Measurements from ENCODE around the gene GRK6.
"Not testable (repeated sequence)": the region's sequence is repeated elsewhere in the genome, so short reads cannot be mapped to it uniquely, and the experiment has no call there.

Gene GRK6

GRCh38 chr5:177471610-177472356 lies 45.3 kb downstream of the GRK6 start:
- DNase-seq: peak in 1 of 5 experiments; percentile 66

DNA sequence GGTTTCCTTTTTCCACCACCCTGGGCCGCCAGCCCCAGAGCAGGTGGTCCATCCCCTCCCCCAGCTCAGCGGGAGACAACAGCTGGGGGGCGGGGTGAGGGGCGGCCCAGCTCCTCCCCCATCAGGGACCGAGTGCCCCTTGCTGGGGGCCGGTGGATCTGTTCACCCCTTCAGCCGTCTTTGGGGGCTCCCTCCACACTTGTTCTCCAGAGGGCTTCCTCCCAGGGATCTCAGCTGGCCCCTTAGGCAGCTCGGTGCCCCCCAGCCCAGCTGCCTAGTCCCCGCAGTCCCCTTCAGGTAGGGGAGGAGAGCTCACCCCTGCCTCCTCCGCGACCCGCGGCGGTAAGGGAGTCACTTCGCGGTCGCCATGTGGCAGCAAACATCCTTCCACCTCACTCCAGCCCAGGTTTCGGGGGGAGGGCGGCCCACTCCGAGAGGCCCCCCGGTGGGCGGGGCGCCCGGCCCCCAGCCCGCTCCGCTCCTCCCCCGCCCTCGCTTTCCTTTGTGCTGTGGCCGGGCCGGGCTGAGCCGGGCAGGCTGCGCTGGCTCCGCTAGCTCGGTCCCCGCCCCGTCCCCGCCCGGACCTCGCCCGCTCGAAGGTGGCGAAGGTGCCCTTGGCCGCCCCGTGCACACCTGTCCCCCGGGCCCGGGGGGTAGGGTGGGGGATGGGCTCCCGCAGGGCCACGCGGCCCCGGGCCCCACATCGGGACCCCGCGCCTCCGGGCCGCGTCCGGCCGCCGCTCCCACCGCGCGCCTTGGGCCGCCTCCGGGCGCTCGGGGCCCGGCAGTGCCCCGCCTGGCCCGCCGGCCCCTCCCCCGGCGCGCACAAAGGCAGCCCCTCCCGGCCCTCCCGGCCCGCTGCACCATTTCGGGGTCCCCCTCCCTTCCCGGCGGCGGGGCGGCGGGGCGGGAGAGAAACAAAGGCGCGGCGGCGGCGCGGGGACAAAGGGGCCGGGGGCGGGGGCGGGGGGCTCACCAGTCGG lies 46.3 kb downstream of the GRK6 start:
- peak in 3 of 5 experiments; percentile 17 to 70 (median 52) for DNase-seq

GRCh38 chr5:177473443-177474001 lies 47.0 kb downstream of the GRK6 start, which contains the start of gene DBN1:
TSS of gene DBN1 (minus strand) at chr5:177473634. CDS start at chr5:177473521, 113 bp downstream.
- no peak for DNase-seq

GRCh38 chr5:177474002-177474476 lies 47.6 kb downstream of the GRK6 start:
- DNase-seq: no peak

- DNase-seq: no peak
These were observed 48.5 kb downstream of the GRK6 start for GRCh38 chr5:177474846-177475562.

DNA sequence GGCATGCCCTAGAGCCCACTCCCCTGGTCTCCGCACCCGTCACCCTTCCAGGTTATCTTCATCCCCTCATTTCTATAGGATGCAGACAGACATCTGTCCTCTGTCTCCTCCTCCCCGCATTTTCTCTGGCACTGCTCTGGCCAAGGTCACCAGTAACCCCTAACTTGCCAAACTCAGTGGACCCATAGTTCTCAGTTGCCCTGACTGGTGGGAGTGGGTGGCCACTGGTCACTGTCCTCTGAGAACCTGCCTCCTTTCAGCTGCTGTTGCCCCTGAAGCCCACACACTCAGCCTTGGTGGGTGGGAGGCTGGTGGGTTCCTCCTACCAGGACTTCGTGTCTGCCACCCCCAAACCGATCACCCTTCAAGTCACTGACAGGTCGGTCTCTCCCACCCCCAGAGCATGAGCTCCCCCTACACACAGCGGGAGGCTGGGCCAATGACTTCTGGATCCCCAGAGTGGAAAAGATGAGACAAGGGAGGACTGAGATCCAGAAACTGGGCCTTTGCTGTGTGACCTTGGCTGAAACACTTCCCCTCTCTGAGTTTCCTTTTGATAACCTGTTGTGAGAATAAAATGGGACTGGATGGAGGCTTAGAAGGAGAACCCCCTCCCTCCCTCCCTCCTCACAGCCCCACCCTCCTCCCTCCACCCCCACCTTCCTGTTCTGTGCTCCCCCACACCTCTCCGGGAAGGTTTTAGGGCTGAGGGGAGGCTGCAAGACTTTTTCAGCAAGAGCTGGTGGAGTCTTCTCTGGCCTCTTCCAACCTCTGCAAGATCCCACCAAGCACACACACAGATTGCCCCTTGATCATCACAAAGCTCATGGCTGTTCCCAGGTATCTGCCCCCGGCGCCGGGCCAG lies 49.3 kb downstream of the GRK6 start:
- DNase-seq: no peak

DNA sequence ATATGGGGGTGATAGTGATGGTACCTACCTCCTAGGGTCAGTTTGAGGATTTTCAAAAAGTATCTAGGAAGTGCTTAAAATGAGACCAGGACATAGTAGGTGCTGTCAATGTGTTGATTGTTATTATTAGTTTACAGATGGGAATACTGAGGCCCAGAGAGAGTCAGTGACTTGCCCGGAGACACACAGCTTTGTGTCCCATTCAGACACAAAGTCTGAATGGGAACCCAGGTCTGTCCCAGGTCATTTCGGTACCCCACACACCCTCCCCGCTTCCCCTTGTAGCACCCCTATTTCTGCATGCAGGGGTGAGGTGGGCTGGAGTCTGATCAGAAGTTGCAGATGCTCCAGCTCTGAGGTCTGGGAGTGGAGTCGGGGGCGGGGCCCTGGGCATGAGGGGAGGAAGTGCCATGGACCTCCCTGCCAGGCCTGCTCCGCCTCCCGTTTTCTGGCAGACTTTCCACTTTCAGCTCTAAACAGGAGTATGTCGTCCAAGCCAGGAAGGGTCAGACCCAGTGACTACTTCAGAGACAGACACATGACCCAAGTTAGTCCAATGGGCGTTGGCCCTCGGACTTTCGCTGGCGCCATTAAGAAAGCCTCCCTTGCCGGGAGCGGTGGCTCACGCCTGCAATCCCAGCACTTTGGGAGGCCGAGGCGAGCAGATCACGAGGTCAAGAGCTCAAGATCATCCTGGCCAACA lies 50.2 kb downstream of the GRK6 start:
- no peak for DNase-seq

DNA sequence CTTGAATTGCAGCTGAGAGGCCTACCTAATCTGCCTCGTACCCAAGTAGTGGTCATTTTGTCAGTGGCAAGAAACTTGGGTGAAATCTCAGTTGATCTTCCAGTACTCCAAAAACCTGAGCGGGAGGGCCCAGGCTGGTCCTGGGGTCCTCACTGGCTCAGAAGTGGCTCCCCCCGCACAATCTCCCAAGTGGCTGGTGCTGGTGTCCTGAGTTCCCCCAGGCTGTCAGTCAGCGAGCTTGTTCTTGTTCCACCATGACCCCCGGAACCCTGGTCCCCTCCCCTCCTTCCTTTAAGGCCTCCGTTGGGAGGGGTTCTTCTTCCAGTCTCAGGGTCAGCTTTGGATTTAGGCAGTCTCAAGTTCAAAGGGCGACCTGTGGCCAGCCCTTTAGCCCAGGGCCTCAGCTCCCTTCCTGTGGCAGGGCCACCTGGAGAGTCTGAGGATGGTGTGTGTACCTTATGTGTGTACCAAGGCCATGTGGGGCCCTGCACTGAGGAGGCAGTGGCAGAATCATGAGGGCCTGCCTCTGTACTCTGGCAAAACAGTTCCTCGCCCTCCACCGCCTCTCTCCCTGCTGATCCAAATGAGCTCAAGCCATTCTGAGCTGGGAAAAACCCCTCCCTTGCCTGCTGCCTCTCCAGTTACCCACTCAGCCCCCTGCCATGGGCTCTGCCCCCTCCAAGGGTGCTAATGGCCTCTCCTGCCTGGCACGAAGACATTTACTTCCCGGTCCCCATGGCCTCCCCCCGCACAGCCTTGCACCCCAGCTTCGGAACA lies 51.4 kb downstream of the GRK6 start:
- no peak for DNase-seq

GRCh38 chr5:177478711-177479646 lies 52.5 kb downstream of the GRK6 start:
- DNase-seq: peak in 1 of 5 experiments; percentile 41

DNA sequence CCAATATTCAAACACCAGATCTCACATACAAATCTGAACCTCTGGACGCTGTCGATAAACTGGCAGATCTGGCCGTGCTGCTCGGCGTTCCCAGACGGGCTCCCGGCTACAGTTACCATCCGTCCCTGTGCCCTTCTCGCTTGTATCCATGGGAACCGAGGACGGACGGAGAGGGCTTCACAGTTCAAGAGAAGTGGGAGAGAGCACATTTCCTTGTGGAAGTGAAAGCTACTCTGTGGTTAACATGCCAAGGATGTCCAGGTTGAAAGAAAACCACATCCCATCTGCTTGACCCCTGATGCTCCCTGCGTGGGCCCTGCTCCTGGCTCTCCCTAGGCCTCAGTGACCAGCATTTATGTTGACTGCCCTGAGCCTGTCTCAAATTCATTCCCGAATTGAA lies 53.3 kb downstream of the GRK6 start:
- no peak for DNase-seq

DNA sequence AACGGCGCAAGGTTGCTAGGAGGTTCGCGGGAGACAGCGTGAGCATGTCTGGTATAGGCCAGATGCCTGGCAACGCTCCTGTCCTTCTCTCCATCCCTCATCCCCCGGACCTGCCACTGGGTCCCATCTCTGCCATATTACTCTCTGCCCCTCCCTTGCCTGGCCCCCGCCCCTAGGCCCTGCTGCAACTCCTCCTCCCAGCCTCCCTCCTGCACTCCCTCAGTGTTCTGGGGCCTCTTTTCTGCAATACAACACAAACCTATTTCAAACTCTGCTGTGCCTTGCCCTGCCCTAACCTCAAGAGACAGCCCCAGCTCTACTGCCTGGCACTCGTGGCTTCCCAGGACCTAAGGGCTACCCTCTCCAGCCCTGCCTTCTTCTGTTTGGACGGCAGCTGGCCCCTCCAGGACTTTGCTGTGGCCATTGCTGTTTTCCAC lies 55.9 kb downstream of the GRK6 start:
- DNase-seq: no peak

- DNase-seq: no peak
These were observed 56.6 kb downstream of the GRK6 start for GRCh38 chr5:177483042-177483441.

DNA sequence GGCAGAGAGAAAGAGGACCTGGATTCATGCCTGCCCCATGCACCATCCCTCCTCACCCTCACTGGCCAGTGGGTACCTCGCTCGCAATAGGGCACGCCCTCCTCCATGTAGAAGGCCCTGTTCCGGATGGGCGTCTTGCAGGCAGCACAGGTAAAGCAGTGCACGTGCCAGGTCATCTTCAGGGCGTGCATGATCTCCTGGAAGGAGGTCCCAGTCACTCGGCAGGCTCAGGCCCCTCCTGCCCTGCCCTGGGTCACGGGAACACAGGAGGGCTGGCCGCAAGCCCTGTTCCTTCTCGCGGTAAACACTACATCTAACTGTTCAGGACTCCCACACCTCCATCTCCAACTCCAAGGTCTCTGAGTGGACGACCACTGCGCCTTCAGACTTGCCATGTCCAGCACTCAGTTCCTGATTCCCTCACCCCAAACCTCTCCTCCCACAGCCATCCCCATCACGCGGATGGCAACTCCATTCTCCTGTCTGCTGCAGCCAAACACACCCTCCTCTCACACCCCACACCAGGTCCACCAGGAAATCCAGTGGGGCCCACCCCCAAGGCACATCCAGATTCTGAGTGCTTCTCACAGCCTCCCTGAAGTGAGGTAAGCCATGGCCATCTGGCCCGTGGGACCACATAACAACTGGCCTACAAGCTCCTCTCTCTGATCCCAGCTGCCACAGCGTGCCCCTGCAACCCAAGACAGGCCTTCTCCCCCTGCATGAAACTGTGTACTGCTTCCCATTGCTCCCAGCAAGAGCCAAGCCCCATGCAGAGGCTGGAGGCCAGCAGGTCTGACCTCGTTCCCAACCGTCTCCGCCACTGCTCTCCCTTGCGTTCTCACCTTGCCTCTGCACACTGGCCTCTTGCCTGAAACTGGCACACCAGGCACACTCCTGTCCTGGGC lies 57.8 kb downstream of the GRK6 start:
- no peak for DNase-seq

DNA sequence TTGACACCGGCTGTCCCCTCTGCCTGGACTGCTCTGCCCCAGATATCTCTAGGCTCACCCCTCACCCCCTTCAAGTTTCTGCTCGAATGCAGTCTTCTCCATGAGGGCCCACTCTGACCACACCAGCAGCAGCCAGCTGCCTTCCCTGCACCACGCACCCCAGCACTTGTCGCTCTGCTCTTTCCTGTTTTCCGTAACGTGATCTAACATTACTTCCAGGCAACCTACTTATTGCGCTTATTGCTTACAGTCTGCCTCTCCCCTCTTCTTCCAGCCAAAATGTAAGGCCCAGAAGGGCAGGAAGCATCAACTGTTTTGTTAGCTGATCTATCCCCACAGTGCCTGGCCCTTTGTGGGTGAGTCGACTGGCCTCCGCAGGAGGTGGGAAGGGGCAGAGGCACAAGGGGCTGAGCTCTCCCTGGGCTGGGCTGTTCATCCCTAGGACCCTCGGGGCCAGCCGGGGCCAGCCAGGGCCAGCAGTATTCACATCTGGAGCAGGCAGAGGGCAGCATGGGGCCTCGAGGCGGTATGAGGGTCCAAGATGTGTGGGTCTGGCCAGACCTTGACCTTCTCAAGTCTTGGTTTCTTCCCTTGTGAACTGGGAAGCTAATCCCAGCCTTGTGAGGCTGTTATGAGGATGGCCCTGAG lies 58.5 kb downstream of the GRK6 start:
- no peak for DNase-seq

- DNase-seq: not testable (repeated sequence)
These were observed 59.3 kb downstream of the GRK6 start for GRCh38 chr5:177485753-177486152.

DNA sequence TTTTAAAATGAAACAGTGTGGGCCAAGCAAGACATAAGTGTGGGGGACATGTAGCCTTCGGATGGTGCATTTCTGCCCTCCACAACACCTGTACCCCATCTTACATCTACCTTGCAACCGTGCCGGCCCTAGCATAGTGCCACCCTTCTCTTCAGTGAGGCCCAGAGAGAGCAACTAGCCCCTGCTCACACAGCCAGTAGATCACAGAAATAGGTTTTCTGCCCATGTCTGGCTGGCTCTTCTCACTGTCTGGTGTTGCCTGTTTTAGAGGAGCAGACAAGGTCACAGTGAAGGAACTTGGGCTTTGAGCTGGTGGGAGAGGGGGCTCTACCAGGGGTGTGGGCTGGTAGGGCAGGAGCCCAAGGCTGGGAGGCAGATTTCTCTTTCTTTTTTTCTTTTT lies 59.8 kb downstream of the GRK6 start:
- DNase-seq: no peak

- DNase-seq: no peak
These were observed 60.7 kb downstream of the GRK6 start for GRCh38 chr5:177487144-177487543.

Data from T-helper 2 cell (primary cell).